Measurements from ENCODE around the gene KIF26B. TPM values are rescaled to one million over a fixed set of nuclear protein-coding genes. Genes with fewer than 3 reads are reported as not detected.

Gene KIF26B
- polyA plus RNA-seq, 1 of the 3 experiments (the other 2 are of a cell fraction) = 2.6 TPM

DNA sequence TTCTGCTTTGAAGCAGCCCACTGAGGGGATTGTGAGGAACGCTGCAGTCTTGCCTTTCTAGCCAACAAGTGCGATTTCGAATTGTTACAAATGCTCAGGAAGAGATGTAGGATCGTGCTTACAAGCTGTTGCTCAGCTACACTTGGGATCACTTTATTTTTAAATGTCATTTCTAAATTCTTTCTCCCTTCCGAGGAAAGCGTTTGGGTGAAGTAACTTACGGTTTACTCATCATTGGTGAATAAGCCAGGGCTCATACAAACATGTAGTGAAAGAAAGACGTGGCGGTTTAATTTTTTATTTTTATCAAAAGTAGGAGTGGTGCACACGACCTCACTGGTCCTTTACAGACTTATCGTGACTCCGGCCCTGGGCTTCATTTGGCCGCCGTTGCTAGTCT, 386.6 kb downstream of the KIF26B start:
- H3K27ac ChIP-seq (ENCODE audit: low read depth in 2 of 2, low read length in 1 of 2) = no peak overlapping the region; a peak in 1 of 4 replicates
- no peaks in the 10 kb centered on the region for H3F3A ChIP-seq (replicated peaks; ENCODE audit: insufficient read depth)
- no peaks in the 10 kb centered on the region for H3K9me3 ChIP-seq
- H3K79me2 ChIP-seq (ENCODE audit: insufficient read depth) = no peaks in the 10 kb centered on the region
- H3K27me3 ChIP-seq (ENCODE audit: insufficient read depth) = no peaks in the 10 kb centered on the region
- WGBS (ENCODE audit: low lambda C conversion rate) = 87% methylated on average over 14 of the region's 14 CpGs
- peaks cover 3 to 33% of the 10 kb centered on the region in 2 experiments for H3K36me3 ChIP-seq (replicated peaks in 1 of 2; ENCODE audit: control insufficient read depth in 1 of 2, insufficient read depth in 2 of 2, low read length in 1 of 2)
- H4K20me1 ChIP-seq (ENCODE audit: insufficient read depth) = no peaks in the 10 kb centered on the region
- no peak for DNase-seq
- POLR2A ChIA-PET = no interaction called here
- no peak overlapping the region for H2AFZ ChIP-seq (ENCODE audit: low read depth)
- H3K9me2 ChIP-seq = no peaks in the 10 kb centered on the region
- H3K4me3 ChIP-seq (ENCODE audit: low read depth in 2 of 2, low read length in 1 of 2) = no peak overlapping the region
- no peak overlapping the region for H3K9ac ChIP-seq
- H3K4me2 ChIP-seq = no peak overlapping the region
- CTCF ChIA-PET = no interaction called here
- peaks cover 0 to 10% of the 10 kb centered on the region in 2 experiments; a peak in 1 of 4 replicates for H3K4me1 ChIP-seq (ENCODE audit: control insufficient read depth in 1 of 2, insufficient read depth in 2 of 2, low read depth in 1 of 2, low read length in 1 of 2)
- no peak for TF ChIP-seq RXRA (IDR thresholded peaks at IDR 0.05; ENCODE audit: borderline replicate concordance, low read depth)
- TF ChIP-seq, protein P1, sequence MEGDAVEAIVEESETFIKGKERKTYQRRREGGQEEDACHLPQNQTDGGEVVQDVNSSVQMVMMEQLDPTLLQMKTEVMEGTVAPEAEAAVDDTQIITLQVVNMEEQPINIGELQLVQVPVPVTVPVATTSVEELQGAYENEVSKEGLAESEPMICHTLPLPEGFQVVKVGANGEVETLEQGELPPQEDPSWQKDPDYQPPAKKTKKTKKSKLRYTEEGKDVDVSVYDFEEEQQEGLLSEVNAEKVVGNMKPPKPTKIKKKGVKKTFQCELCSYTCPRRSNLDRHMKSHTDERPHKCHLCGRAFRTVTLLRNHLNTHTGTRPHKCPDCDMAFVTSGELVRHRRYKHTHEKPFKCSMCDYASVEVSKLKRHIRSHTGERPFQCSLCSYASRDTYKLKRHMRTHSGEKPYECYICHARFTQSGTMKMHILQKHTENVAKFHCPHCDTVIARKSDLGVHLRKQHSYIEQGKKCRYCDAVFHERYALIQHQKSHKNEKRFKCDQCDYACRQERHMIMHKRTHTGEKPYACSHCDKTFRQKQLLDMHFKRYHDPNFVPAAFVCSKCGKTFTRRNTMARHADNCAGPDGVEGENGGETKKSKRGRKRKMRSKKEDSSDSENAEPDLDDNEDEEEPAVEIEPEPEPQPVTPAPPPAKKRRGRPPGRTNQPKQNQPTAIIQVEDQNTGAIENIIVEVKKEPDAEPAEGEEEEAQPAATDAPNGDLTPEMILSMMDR (IDR thresholded peaks at IDR 0.05) = no peak
- no peak for TF ChIP-seq EZH2phosphoT487 (IDR thresholded peaks at IDR 0.05; ENCODE audit: borderline replicate concordance, low read depth)
- TF ChIP-seq USF1 (IDR thresholded peaks at IDR 0.05; ENCODE audit: borderline replicate concordance, low read depth) = no peak

- DNase-seq = no peak
- no peaks in the 10 kb centered on the region for H3K9me2 ChIP-seq
- POLR2A ChIA-PET = no interaction called here
- WGBS (ENCODE audit: low lambda C conversion rate) = 91% methylated on average over 6 of the region's 6 CpGs
- H3K9me3 ChIP-seq = no peaks in the 10 kb centered on the region
- CTCF ChIA-PET = interaction anchor here (0.7 kb wide), 1 partner anchor 26 kb away, joined by 4 read pairs; no protein-coding TSS in a partner anchor
- no peak overlapping the region; a peak in 1 of 4 replicates for H3K27ac ChIP-seq (ENCODE audit: low read depth in 2 of 2, low read length in 1 of 2)
- H3F3A ChIP-seq (replicated peaks; ENCODE audit: insufficient read depth) = no peaks in the 10 kb centered on the region
- H3K27me3 ChIP-seq (ENCODE audit: insufficient read depth) = no peaks in the 10 kb centered on the region
- H3K9ac ChIP-seq = no peak overlapping the region
- H3K4me2 ChIP-seq = no peak overlapping the region
- H3K4me3 ChIP-seq (ENCODE audit: low read depth in 2 of 2, low read length in 1 of 2) = no peak overlapping the region
- TF ChIP-seq EZH2phosphoT487 (IDR thresholded peaks at IDR 0.05; ENCODE audit: borderline replicate concordance, low read depth) (no peak), RAD21 (IDR thresholded peaks at IDR 0.05; ENCODE audit: low read length) (no peak), EP300 (IDR thresholded peaks at IDR 0.05; ENCODE audit: borderline replicate concordance in 1 of 2, low read depth in 1 of 2, low read length in 1 of 2) (no peak), IRF3 (IDR thresholded peaks at IDR 0.05; ENCODE audit: low read depth, low read length) (no peak), CHD2 (IDR thresholded peaks at IDR 0.05; ENCODE audit: low read length, partially characterized antibody) (no peak), GATA2 (CRISPR knock-in tag; IDR thresholded peaks at IDR 0.05) (no peak), FOXM1 (IDR thresholded peaks at IDR 0.05; ENCODE audit: low read depth) (no peak), ZBTB33 (IDR thresholded peaks at IDR 0.05; ENCODE audit: borderline replicate concordance, low read depth) (no peak)
- TF ChIP-seq, protein P2, sequence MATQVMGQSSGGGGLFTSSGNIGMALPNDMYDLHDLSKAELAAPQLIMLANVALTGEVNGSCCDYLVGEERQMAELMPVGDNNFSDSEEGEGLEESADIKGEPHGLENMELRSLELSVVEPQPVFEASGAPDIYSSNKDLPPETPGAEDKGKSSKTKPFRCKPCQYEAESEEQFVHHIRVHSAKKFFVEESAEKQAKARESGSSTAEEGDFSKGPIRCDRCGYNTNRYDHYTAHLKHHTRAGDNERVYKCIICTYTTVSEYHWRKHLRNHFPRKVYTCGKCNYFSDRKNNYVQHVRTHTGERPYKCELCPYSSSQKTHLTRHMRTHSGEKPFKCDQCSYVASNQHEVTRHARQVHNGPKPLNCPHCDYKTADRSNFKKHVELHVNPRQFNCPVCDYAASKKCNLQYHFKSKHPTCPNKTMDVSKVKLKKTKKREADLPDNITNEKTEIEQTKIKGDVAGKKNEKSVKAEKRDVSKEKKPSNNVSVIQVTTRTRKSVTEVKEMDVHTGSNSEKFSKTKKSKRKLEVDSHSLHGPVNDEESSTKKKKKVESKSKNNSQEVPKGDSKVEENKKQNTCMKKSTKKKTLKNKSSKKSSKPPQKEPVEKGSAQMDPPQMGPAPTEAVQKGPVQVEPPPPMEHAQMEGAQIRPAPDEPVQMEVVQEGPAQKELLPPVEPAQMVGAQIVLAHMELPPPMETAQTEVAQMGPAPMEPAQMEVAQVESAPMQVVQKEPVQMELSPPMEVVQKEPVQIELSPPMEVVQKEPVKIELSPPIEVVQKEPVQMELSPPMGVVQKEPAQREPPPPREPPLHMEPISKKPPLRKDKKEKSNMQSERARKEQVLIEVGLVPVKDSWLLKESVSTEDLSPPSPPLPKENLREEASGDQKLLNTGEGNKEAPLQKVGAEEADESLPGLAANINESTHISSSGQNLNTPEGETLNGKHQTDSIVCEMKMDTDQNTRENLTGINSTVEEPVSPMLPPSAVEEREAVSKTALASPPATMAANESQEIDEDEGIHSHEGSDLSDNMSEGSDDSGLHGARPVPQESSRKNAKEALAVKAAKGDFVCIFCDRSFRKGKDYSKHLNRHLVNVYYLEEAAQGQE (IDR thresholded peaks at IDR 0.05; ENCODE audit: low read depth, low read length) = no peak
- no peaks in the 10 kb centered on the region for H3K79me2 ChIP-seq (ENCODE audit: insufficient read depth)
- H3K36me3 ChIP-seq (replicated peaks in 1 of 2; ENCODE audit: control insufficient read depth in 1 of 2, insufficient read depth in 2 of 2, low read length in 1 of 2) = peaks cover 3 to 28% of the 10 kb centered on the region in 2 experiments
- no peak overlapping the region for H2AFZ ChIP-seq (ENCODE audit: low read depth)
- H4K20me1 ChIP-seq (ENCODE audit: insufficient read depth) = no peaks in the 10 kb centered on the region
- peaks cover 0 to 10% of the 10 kb centered on the region in 2 experiments; a peak in 1 of 4 replicates for H3K4me1 ChIP-seq (ENCODE audit: control insufficient read depth in 1 of 2, insufficient read depth in 2 of 2, low read depth in 1 of 2, low read length in 1 of 2)
Observed at GRCh38 chr1:245542365-245542764, 387.6 kb downstream of the KIF26B start.

Measured in SK-N-SH (cell line).